HG02642 (cell line): ENCODE results near the gene SLC39A5.
"Not testable (repeated sequence)": the region's sequence is repeated elsewhere in the genome, so short reads cannot be mapped to it uniquely, and the experiment has no call there.

ENCODE experiments used
- ATAC-seq: cut with Tn5 transposase; IDR thresholded peaks from one replicate; pipeline ENCODE4 v1.9.1; 2021; ENCODE audit warnings: mild to moderate bottlenecking; ENCODE audit not compliant: unreplicated experiment, poor library complexity

SLC39A5 gene

GRCh38 chr12:56229916-56230431, at the start of gene SLC39A5:
Gene SLC39A5 (plus strand): TSS chr12:56230051. CDS start chr12:56231275, 1,224 bp downstream.
- no peak for ATAC-seq

GRCh38 chr12:56186957-56187356, 42.9 kb upstream of the SLC39A5 start:
- ATAC-seq, result no peak

DNA sequence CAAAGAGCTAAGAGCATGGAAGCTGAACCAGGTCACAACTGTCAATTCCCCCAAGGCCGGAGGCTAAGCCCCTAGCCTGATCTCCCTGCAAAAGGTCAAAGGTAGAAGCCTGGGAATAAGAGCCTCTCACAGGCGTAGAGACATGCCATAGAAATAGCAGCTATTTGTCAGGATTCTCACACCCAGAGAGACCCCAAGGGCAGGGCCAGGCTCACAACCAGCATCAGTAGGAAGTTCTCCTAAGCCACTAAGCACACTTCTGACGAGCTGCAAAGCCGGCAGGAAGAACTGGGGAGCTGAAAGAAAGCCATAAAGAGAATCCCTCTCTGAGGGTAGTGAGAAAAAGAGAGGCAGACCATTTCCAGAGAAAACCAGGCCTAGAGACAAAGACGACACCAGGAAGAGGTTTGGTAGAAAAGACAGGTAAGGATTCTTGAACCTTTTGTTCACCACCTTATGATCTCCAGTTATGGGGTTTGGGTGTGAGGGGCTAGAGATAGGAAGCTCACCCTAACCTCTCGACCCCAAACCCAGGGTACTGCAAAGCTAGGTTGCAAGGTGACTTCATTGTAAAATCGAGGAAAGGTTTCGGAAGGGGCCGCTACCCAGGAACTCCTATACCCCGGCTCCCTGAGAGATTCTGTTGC, 41.6 kb upstream of the SLC39A5 start:
- no peak for ATAC-seq

- no peak for ATAC-seq
Measured at GRCh38 chr12:56188778-56189098, 41.1 kb upstream of the SLC39A5 start.

- peak; percentile 87 for ATAC-seq
Measured at GRCh38 chr12:56189099-56189917, 40.5 kb upstream of the SLC39A5 start, which contains the start of gene SMARCC2. Gene SMARCC2 (minus strand): TSS chr12:56189483. CDS start chr12:56189461, 22 bp downstream.

DNA sequence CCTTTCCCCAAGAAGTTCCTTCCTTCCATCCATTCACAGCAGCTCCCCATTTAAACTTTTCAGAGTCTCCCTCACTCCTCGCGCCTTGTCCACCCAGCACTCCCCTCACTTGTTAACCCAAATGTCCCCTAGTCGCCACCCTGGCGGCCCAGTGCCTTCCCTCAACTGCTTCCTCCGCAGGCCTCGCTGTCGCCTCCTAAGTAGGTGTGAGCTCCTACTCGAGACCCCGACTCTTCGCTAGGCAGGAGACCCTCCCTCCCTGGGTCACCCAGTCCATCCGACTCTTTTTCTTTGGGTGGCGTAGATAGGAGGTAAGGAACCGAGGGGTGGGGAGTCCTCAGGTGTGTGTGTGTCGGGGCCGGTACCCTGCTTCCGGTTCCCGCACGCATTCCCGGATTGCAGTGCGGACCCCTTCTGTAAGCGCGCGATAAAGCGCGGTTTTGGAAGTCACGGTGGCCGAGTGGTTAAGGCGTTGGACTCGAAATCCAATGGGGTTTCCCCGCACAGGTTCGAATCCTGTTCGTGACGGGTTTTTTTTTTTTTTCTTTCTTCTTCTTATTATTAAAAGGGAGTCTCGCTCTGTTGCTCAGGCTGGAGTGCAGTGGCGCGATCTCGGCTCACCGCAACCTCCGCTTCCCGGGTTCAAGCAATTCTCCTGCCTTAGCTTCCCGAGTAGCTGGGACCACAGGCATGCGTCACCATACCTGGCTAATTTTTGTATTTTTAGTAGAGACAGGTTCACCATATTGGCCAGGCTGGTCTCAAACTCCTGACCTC, 39.7 kb upstream of the SLC39A5 start:
- peak; percentile 42 for ATAC-seq

DNA sequence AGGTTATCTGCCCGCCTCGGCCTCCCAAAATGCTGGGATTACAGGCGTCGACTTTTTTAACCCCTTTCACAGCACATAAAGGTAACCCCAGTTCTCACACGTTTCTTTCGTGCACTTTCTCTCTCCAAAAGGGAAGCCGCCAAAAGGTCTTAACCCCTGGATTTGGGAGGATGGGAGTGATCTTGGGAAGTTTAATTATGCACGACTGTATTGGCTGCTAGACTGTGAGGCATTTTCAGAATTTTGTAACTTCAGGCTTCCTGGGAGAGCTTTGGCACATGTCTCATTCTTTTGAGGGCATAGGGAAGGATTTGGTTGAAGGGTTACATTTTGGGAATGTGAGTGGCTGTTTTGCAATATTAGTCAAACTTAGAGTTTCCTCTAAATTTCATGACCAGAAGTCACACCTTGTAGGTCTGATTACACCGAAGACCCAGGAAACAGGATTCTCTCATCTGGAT, 39.1 kb upstream of the SLC39A5 start:
- no peak for ATAC-seq

GRCh38 chr12:56192582-56192981, 37.3 kb upstream of the SLC39A5 start:
- ATAC-seq, result no peak

- ATAC-seq, result no peak
Measured at GRCh38 chr12:56193025-56193578, 36.7 kb upstream of the SLC39A5 start.

DNA sequence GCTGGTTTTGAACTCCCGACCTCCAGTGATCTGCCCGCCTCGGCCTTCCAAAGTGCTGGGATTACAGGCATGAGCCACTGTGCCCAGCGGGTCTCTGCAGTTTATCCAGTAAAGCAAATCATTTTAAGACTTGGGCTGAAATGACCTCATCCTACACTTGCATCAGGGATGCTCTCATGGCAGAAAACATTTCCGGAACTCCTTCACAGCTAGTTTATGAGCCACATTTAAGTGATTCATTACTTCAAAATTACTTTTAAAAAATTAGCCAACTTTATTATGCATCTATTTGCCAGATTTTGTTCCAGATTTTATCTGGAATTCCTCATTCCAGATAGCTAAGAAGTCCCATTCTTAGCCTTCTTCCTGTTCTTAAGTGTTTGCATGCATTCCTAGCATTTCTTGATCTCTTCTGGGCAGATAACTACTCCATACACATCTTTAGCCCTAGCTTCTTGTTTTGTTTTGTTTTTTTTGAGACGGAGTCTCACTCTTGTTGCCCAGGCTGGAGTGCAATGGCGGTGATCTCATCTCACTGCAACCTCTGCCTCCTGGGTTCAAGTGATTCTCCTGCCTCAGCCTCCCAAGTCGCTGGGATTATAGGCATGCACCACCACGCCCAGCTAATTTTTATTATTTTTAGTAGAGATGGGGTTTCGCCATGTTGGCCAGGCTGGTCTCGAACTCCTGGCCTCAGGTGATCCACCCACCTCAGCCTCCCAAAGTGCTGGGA, 32.9 kb upstream of the SLC39A5 start:
- ATAC-seq, result not testable (repeated sequence)

DNA sequence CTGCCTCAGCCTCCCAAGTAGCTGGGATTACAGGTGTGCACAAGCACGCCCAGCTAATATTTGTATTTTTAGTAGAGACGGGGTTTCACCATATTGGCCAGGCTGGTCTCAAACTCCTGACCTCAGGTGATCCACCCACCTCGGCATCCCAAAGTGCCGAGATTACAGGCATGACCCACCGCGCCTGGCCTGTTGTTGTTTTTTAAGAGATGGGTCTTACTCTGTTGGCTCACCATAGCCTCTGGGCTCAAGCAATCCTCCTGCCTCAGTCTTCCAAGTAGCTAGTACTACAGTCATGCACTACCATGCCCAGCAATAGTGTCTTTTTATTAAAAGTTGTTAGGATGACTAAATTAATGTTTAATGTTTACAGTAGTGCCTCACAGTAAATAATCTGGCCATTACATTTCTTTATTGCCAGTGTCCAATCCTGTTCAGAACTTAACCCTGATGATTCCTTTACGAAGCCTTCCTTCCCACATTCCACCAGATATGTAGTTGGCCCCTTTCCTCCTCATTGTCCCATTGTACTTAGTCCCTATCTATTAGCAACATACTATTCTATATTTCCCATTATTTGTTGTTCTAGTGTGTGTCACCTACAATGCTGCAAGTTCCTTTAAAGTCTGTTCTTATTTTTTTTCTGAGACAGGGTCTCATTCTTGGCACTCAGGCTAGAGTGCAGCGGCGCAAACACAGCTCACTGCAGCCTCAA, 31.8 kb upstream of the SLC39A5 start:
- no peak for ATAC-seq

DNA sequence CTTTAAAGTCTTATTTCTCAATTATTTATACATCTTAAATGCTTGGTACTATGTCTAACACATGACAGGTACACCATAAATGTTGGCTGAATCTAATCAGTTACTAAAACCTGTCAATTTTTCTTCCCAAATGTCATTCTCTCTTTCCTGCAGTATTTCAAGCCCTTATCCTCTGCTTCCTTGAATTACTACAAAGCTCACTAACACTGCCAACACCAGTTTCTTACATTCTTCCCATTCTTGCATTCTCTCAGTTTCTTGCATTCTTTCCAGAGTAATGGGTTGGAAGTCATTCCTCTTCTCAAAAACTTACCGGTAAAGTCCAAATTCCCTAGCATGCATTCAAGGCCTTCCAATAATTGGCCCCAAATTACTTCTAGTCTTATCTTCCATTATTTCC, 31.0 kb upstream of the SLC39A5 start:
- ATAC-seq, result no peak

DNA sequence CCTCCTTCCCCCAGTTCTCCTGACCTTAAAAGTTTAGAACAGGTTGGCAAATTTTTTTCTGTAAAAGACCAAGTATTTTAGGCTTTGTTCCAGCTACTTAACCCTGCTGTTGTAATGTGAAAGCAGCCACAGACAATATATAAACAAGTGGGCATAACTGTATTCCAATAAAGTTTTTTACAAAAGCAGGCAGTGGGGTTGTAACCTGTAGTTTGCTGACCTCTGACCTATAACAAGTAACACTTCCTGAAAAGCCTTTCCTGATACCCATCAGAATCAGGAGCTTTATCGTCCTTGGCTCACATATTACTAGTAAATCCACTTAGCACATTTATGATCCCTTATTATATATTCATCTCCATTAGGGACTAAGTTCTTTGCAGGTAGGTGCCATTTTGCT, 27.5 kb upstream of the SLC39A5 start:
- ATAC-seq, result no peak

DNA sequence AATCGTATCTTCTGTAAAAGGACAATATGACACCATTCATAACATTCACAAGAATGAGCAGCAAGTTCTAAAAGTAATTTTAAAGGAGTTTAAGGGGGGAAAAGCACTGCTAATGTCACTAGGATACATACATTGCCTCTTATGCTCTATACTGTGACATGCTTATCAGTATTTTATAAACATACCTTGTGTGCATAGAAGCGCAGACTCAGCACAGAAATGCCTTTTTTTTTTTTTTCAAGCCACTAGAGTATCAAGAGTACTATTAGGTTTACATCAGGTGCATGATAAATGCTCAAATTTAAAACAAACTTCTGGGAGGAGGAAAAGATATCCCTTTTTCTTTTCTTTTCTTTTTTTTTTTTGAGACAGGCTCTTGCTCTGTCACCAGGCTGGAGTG, 27.0 kb upstream of the SLC39A5 start:
- ATAC-seq, result no peak

GRCh38 chr12:56204275-56204674, 25.6 kb upstream of the SLC39A5 start:
- no peak for ATAC-seq

- no peak for ATAC-seq
Measured at GRCh38 chr12:56205445-56205844, 24.4 kb upstream of the SLC39A5 start.

DNA sequence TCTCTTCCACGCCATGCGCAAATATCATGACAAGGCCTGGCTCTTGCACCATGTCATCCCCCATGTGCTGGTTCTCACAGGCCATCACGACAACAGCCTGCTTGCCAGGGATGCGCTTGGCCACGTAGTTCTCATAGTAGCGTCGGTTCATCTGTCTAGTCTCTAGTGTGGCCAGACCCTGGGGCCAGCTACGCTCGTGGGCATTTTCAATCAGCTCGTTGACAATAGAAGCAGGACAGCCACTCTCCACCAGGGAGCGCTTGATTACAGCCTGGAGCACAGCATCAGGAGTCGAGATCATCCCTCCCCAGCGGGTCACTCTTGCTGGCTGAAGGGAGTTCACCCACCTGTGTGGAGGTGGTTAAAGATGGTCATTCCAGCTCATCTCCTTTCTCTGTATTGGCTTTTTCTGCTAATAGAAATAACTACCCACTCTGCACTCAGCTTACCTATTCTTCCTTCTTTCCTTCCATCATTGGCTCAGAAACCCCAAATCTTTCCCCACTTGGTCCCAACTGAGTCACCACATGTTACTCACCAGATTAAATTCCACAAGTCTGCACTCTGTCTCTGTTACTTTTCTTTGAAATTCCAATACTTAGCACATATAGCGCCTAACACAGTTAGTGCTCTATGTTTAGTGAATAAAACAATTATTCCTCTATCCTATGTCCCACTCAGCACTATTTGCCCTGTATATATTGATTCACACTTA, 23.2 kb upstream of the SLC39A5 start:
- no peak for ATAC-seq

DNA sequence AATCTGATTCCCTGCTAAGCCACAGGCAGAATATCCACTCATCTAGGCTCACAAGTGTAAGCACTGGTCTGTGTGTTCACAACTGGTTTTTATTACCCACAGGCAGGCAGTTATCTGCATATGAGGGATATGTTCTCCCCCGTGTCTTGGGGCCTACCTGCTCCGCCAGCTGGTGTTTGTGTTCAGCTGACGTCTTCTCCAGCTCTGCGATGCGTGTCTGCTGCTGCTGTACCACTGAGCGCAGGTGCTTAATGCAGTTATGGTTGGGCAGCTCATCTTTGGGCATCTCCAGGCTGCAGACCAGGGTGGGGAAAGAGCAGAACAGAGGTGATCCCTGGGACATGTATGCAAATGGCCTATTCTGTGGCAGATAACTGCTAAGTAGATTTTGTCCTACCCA, 21.8 kb upstream of the SLC39A5 start:
- ATAC-seq, result no peak

DNA sequence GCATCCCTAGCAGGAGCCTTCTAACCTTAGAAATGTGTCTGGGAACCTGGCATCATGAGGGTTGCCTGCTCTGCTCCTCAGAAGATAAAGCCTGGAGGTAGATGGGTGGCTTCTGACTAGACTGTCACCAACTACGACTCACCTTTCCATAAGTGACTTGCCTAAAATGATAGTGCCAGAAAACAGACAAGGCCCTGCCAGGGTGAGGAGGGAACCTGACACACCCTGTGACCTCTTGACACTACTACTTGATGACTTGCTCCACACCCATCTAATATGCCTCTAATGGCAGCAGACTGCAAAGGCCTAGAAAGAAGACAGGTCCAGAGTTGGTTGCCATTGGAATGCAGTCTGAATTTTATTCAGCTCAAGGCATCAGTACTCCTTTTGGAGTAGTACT, 17.5 kb upstream of the SLC39A5 start:
- ATAC-seq, result no peak
